IPS DF 19.7 (cell line): ENCODE results near the gene CLSTN2.

ENCODE experiments used
- DNase-seq: peaks from one replicate; pipeline ENCODE4 v3.0.0-alpha.2; 2013; ENCODE audit warnings: low read depth, low spot score

The CLSTN2 gene

GRCh38 chr3:139935016-139935865, at the start of gene CLSTN2:
CLSTN2 (plus strand) TSS chr3:139935185.
- DNase-seq, result no peak

- no peak for DNase-seq
Observed at GRCh38 chr3:139887431-139887830, 47.6 kb upstream of the CLSTN2 start.

- DNase-seq, result no peak
Observed at GRCh38 chr3:139888561-139889140, 46.3 kb upstream of the CLSTN2 start.

GRCh38 chr3:139893267-139893962, 41.6 kb upstream of the CLSTN2 start:
- DNase-seq, result no peak

- no peak for DNase-seq
Observed at GRCh38 chr3:139893963-139894642, 40.9 kb upstream of the CLSTN2 start.

GRCh38 chr3:139894643-139894989, 40.4 kb upstream of the CLSTN2 start:
- no peak for DNase-seq

- no peak for DNase-seq
Observed at GRCh38 chr3:139897759-139898158, 37.2 kb upstream of the CLSTN2 start.

GRCh38 chr3:139906418-139906817, 28.6 kb upstream of the CLSTN2 start:
- peak; percentile 23 for DNase-seq

GRCh38 chr3:139909811-139910210, 25.2 kb upstream of the CLSTN2 start:
- no peak for DNase-seq

GRCh38 chr3:139916271-139916670, 18.7 kb upstream of the CLSTN2 start:
- no peak for DNase-seq

GRCh38 chr3:139917226-139917785, 17.7 kb upstream of the CLSTN2 start:
- no peak for DNase-seq

- no peak for DNase-seq
Observed at GRCh38 chr3:139928708-139929505, 6.1 kb upstream of the CLSTN2 start.

GRCh38 chr3:139930211-139930610, 4.8 kb upstream of the CLSTN2 start:
- DNase-seq, result no peak

- no peak for DNase-seq
Observed at GRCh38 chr3:139933766-139934165, 1.2 kb upstream of the CLSTN2 start.

GRCh38 chr3:139934613-139935015, 371 bp upstream of the CLSTN2 start:
- DNase-seq, result peak; percentile 54

GRCh38 chr3:139935866-139936817, 1.2 kb downstream of the CLSTN2 start:
- no peak for DNase-seq

GRCh38 chr3:139937674-139938279, 2.8 kb downstream of the CLSTN2 start:
- no peak for DNase-seq

- DNase-seq, result no peak
Observed at GRCh38 chr3:139939681-139940190, 4.8 kb downstream of the CLSTN2 start.

GRCh38 chr3:139940622-139941021, 5.6 kb downstream of the CLSTN2 start:
- DNase-seq, result no peak
